ENCODE data around the gene YPEL1.

GRCh38 chr22:21760640-21761039, 25.0 kb upstream of the YPEL1 start:
- TF ChIP-seq CTCF (IDR thresholded peaks at IDR 0.05; ENCODE audit: low read depth, low read length, missing input control) (no peak), EGR1 (IDR thresholded peaks at IDR 0.05; ENCODE audit: low read depth in 2 of 2) (no peak), MAX (IDR thresholded peaks at IDR 0.05) (no peak), ATF3 (IDR thresholded peaks at IDR 0.05) (no peak), FOXA1 (IDR thresholded peaks at IDR 0.05) (no peak), SP1 (IDR thresholded peaks at IDR 0.05) (no peak), RAD21 (IDR thresholded peaks at IDR 0.05) (no peak), RXRA (IDR thresholded peaks at IDR 0.05) (no peak), JUND (IDR thresholded peaks at IDR 0.05) (no peak), REST (IDR thresholded peaks at IDR 0.05) (no peak), YY1 (IDR thresholded peaks at IDR 0.05) (no peak), GABPA (IDR thresholded peaks at IDR 0.05 in 1 of 2, conservative IDR thresholded peaks at IDR 0.05 in 1 of 2) (no peak), TAF1 (conservative IDR thresholded peaks at IDR 0.05) (no peak)

All from liver (tissue), 3 donors.